Nephron (organoid): Measurements from ENCODE around the gene PLEKHA5.
A peak's percentile ranks its signal among the peaks of the same experiment; 100 is the strongest.
"Not testable (repeated sequence)": the region's sequence is repeated elsewhere in the genome, so short reads cannot be mapped to it uniquely, and the experiment has no call there.

Experiments
- H3K27ac Mint-ChIP-seq, 3 experiments: 2 replicates each; pipeline ENCODE4 v1.8.0; 2020; ENCODE audit warnings: mixed read lengths in 3 of 3, mild to moderate bottlenecking in 2 of 3, moderate library complexity in 1 of 3
- H3K27me3 Mint-ChIP-seq: 2 replicates; pipeline ENCODE4 v1.8.0; 2021; ENCODE audit warnings: low read depth, mild to moderate bottlenecking, moderate library complexity, mixed read lengths
- H3K36me3 Mint-ChIP-seq: 2 replicates; pipeline ENCODE4 v1.8.0; 2020; ENCODE audit warnings: low read depth, mixed read lengths
- H3K4me1 Mint-ChIP-seq: 2 replicates; pipeline ENCODE4 v1.8.0; 2020; ENCODE audit warnings: mixed read lengths
- H3K4me3 Mint-ChIP-seq, 3 experiments: 2 replicates each; pipeline ENCODE4 v1.8.0; 2020; ENCODE audit warnings: mild to moderate bottlenecking in 3 of 3, mixed read lengths in 3 of 3, moderate library complexity in 2 of 3
- H3K9me3 Mint-ChIP-seq: 2 replicates; pipeline ENCODE4 v1.8.0; 2020; ENCODE audit warnings: mixed read lengths
- CTCF ChIP-seq, 3 experiments: fragments of 200-600 bp; sonication (generic); IDR thresholded peaks; one replicate each; pipeline ENCODE4 v1.5.0; 2021; ENCODE audit warnings: antibody characterized with exemption in 3 of 3; ENCODE audit not compliant: unreplicated experiment in 3 of 3

The PLEKHA5 gene

GRCh38 chr12:19168644-19169043 lies 39.1 kb downstream of the PLEKHA5 start:
- Mint-ChIP-seq H3K27ac (peak overlapping the region in 1 of 3 experiments; percentile 11), H3K4me3 (no peak overlapping the region), H3K36me3 (peaks cover 22% of the 10 kb centered on the region), H3K9me3 (no peaks in the 10 kb centered on the region), H3K4me1 (peaks cover 33% of the 10 kb centered on the region), H3K27me3 (no peaks in the 10 kb centered on the region)
- no peak for TF ChIP-seq CTCF (IDR thresholded peaks at IDR 0.05; ENCODE audit: unreplicated experiment in 3 of 3)

GRCh38 chr12:19169222-19169621 lies 39.7 kb downstream of the PLEKHA5 start:
- no peak overlapping the region for H3K4me3 Mint-ChIP-seq
- H3K36me3 Mint-ChIP-seq: peaks cover 21% of the 10 kb centered on the region
- no peaks in the 10 kb centered on the region for H3K27me3 Mint-ChIP-seq
- peaks cover 33% of the 10 kb centered on the region for H3K4me1 Mint-ChIP-seq
- H3K27ac Mint-ChIP-seq: no peak overlapping the region
- no peak for TF ChIP-seq CTCF (IDR thresholded peaks at IDR 0.05; ENCODE audit: unreplicated experiment in 3 of 3)
- no peaks in the 10 kb centered on the region for H3K9me3 Mint-ChIP-seq

- H3K9me3 Mint-ChIP-seq, H3K27ac Mint-ChIP-seq, H3K27me3 Mint-ChIP-seq, H3K4me3 Mint-ChIP-seq: not testable (repeated sequence)
- Mint-ChIP-seq H3K36me3 (peaks cover 13% of the 10 kb centered on the region), H3K4me1 (peaks cover 33% of the 10 kb centered on the region)
Observed at GRCh38 chr12:19170286-19170685, 40.8 kb downstream of the PLEKHA5 start.

DNA sequence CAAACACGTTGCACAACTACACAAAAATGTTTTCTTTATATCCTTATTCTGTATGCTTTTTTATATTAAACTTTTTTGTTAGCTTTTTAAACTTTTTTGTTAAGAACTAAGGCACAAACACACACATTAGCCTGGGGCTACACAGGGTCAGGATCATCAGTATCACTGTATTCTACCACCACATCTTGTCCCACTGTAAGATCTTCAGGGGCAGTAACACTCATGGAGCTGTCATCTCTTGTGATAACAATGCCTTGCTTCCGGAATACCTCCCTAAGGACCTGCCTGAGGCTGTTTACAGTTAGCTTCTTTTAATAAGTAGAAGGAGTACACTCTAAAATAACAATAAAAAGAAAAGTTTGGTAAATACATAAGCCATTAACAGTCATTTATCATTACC lies 42.2 kb downstream of the PLEKHA5 start:
- H3K4me1 Mint-ChIP-seq: peaks cover 24% of the 10 kb centered on the region

GRCh38 chr12:19177754-19178153 lies 48.2 kb downstream of the PLEKHA5 start:
- Mint-ChIP-seq H3K27me3 (no peaks in the 10 kb centered on the region), H3K36me3 (peaks cover 17% of the 10 kb centered on the region), H3K4me3 (no peak overlapping the region), H3K4me1 (peaks cover 37% of the 10 kb centered on the region), H3K27ac (peak overlapping the region in 1 of 3 experiments; percentile 55), H3K9me3 (no peaks in the 10 kb centered on the region)
- no peak for TF ChIP-seq CTCF (IDR thresholded peaks at IDR 0.05; ENCODE audit: unreplicated experiment in 3 of 3)

More for the DNA sequence above, 42.2 kb downstream of the PLEKHA5 start:
- Mint-ChIP-seq H3K27me3 (no peaks in the 10 kb centered on the region), H3K36me3 (peaks cover 15% of the 10 kb centered on the region), H3K27ac (no peak overlapping the region), H3K9me3 (no peaks in the 10 kb centered on the region), H3K4me3 (no peak overlapping the region)
- TF ChIP-seq CTCF (IDR thresholded peaks at IDR 0.05; ENCODE audit: unreplicated experiment in 3 of 3): no peak

DNA sequence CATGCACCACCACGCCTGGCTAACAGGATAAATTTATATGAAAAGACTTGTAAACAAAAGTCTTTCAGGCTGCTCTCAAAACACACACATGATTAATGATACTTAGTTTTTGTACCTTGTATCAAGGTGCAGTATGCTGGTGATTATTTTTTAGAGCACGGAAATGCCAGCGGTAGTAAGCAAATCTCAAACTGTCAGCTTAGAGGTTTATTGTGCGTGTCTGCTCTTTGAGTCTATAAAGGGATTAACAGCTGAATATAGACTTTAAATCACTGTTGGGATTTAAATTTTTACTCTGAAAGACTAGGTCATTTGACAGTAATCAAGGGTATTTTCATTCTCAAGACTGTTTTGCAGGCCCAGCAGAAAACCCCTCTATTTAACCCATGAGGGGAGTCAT lies 50.5 kb downstream of the PLEKHA5 start:
- Mint-ChIP-seq H3K27ac (peak overlapping the region; percentile 59 to 68 (median 60)), H3K4me1 (peaks cover 36% of the 10 kb centered on the region), H3K4me3 (no peak overlapping the region)

More for the DNA sequence above, 50.5 kb downstream of the PLEKHA5 start:
- H3K9me3 Mint-ChIP-seq: no peaks in the 10 kb centered on the region
- H3K36me3 Mint-ChIP-seq: peaks cover 14% of the 10 kb centered on the region
- H3K27me3 Mint-ChIP-seq: no peaks in the 10 kb centered on the region
- no peak for TF ChIP-seq CTCF (IDR thresholded peaks at IDR 0.05; ENCODE audit: unreplicated experiment in 3 of 3)
